CD4-positive, alpha-beta T cell (primary cell): Measurements from ENCODE around the gene CDKN2B-AS1. TPM values are rescaled to one million over a fixed set of nuclear protein-coding genes. Genes with fewer than 3 reads are reported as not detected.
A peak's percentile ranks its signal among the peaks of the same experiment; 100 is the strongest.

Experiments used
- ATAC-seq: fragments of 200-7000 bp; cut with Tn5 transposase; one replicate; pipeline ENCODE4 v1.10.0; 2022; ENCODE audit warnings: mild to moderate bottlenecking; ENCODE audit not compliant: poor library complexity
- CTCF ChIA-PET: fragments of 350-600 bp; sonication (Branson Sonifier 250); formaldehyde crosslinking; loops from one replicate; lab custom pipeline; 2021; ENCODE audit warnings: antibody characterized with exemption, inconsistent platforms; lab: Charles Lee
- POLR2A ChIA-PET: fragments of 350-600 bp; sonication (Branson Sonifier 250); formaldehyde crosslinking; loops from one replicate; lab custom pipeline; 2021; ENCODE audit warnings: antibody characterized with exemption, inconsistent platforms; lab: Charles Lee
- DNase-seq, 14 experiments: peaks; one replicate each; pipeline ENCODE4 v3.0.0-alpha.2; 2013 to 2020; ENCODE audit warnings: mixed read lengths in 2 of 14
- H3K27ac ChIP-seq, 2 donors: one replicate each; pipeline versions ENCODE4 v1.5.1 to v1.7.0; 2013; ENCODE audit warnings: low read length in 2 of 2, low read depth in 1 of 2, mild to moderate bottlenecking in 1 of 2
- H3K27me3 ChIP-seq, 2 experiments: 1 replicate in 1 of 2; 2 replicates in 1 of 2; pipeline versions ENCODE4 v1.6.1 to v1.7.0; 2013; ENCODE audit warnings: low read length in 2 of 2, control low read depth in 1 of 2, mild to moderate bottlenecking in 1 of 2, moderate library complexity in 1 of 2; ENCODE audit not compliant: insufficient read depth in 2 of 2, control insufficient read depth in 1 of 2
- H3K36me3 ChIP-seq: one replicate; pipeline ENCODE4 v1.6.1; 2013; ENCODE audit warnings: low read length, control low read depth; ENCODE audit not compliant: insufficient read depth
- H3K4me1 ChIP-seq: one replicate; pipeline ENCODE4 v1.6.1; 2013; ENCODE audit warnings: low read length, control low read depth; ENCODE audit not compliant: insufficient read depth
- H3K4me3 ChIP-seq: one replicate; pipeline ENCODE4 v1.5.1; 2013; ENCODE audit warnings: mild to moderate bottlenecking, low read length, moderate library complexity
- H3K9me3 ChIP-seq, 2 experiments: 1 replicate in 1 of 2; 2 replicates in 1 of 2; pipeline versions ENCODE4 v1.6.1 to v1.7.0; 2013; ENCODE audit warnings: low read length in 2 of 2, mild to moderate bottlenecking in 2 of 2, control low read depth in 1 of 2, moderate library complexity in 1 of 2; ENCODE audit not compliant: control insufficient read depth in 1 of 2, insufficient read depth in 1 of 2
- H3K27ac Mint-ChIP-seq: one replicate; pipeline ENCODE4 v1.8.0; 2020; ENCODE audit warnings: mixed read lengths
- H3K27me3 Mint-ChIP-seq: one replicate; pipeline ENCODE4 v1.8.0; 2021; ENCODE audit warnings: mixed read lengths
- H3K36me3 Mint-ChIP-seq: one replicate; pipeline ENCODE4 v1.8.0; 2021; ENCODE audit warnings: low read depth, mixed read lengths
- H3K4me1 Mint-ChIP-seq: one replicate; pipeline ENCODE4 v1.8.0; 2021; ENCODE audit warnings: low read depth, mixed read lengths
- H3K4me3 Mint-ChIP-seq: one replicate; pipeline ENCODE4 v1.8.0; 2020; ENCODE audit warnings: mild to moderate bottlenecking, mixed read lengths
- H3K9me3 Mint-ChIP-seq: one replicate; pipeline ENCODE4 v1.8.0; 2020; ENCODE audit warnings: mixed read lengths
- CTCF ChIP-seq: fragments of 200-600 bp; IDR thresholded peaks from one replicate; pipeline ENCODE4 v1.8.0; 2022; ENCODE audit warnings: antibody characterized with exemption, mild to moderate bottlenecking
- intact Hi-C, 2 experiments: fragments of 100-400 bp; cut with DNase I in 1 of 2; cut with micrococcal nuclease in 1 of 2; formaldehyde crosslinking; loops; one replicate each; pipeline versions ENCODE4 v1.15.1 to v1.9.0; 2023 to 2025; cut with DNase I, micrococcal nuclease
- total RNA-seq, 174 experiments: library from RNA in 2 of 174; stranded (reverse) in 2 of 174; gene quantifications; one replicate each; pipeline ENCODE4 v1.2.3 and lab custom pipeline; 2021 to 2026

CDKN2B-AS1 gene
- total RNA-seq, 2 experiments from 2014 or later = 0.25 to 0.30 TPM

DNA sequence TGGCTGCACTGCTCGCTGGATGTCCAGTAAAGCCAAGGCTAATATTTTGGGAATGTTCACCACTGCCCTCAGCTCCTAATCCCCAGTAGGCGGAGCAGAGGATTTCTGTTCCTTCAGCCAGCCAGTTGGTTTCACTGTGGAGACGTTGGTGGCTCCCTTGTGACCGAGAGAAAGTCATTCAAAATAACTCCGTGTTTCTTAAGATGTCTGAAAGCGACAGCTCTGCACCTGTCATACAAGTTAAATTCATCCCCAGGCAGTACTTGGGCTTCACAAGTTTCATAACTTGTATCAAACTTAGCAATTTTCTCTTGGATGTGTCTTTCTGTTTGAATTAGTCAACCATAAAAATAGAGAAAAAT is 14.9 kb downstream of the CDKN2B-AS1 start:
- TF ChIP-seq CTCF = no peak
- peak overlapping the region; percentile 49 for H3K4me3 Mint-ChIP-seq
- Histone ChIP-seq H3K27me3 (peaks cover 39 to 67% of the 10 kb centered on the region in 2 experiments), H3K27ac (no peak overlapping the region), H3K36me3 (no peaks in the 10 kb centered on the region), H3K4me3 (peak overlapping the region; percentile 60), H3K4me1 (peaks cover 25% of the 10 kb centered on the region), H3K9me3 (peaks cover 0 to 15% of the 10 kb centered on the region in 2 experiments)
- DNase-seq (no peak), ATAC-seq (no peak)
- POLR2A ChIA-PET = no interaction called here
- H3K27me3 Mint-ChIP-seq = peaks cover 83% of the 10 kb centered on the region
- H3K27ac Mint-ChIP-seq = no peak overlapping the region
- peaks cover 23% of the 10 kb centered on the region for H3K4me1 Mint-ChIP-seq
- no peaks in the 10 kb centered on the region for H3K9me3 Mint-ChIP-seq
- CTCF ChIA-PET = interaction anchor here (0.9 to 3.6 kb wide), 12 partner anchors 8 to 206 kb away, joined by 4 to 37 read pairs (median 7); partner anchors contain the start of gene MTAP
- no peaks in the 10 kb centered on the region for H3K36me3 Mint-ChIP-seq
- intact Hi-C loops = loop anchor here in 1 of 2 experiments (1.0 to 5.0 kb wide), 2 partner anchors 37 to 195 kb away; no protein-coding TSS in a partner anchor

GRCh38 chr9:22010866-22011625 is 16.5 kb downstream of the CDKN2B-AS1 start:
- Histone ChIP-seq H3K4me3 (no peak overlapping the region), H3K9me3 (peaks cover 0 to 10% of the 10 kb centered on the region in 2 experiments), H3K27ac (no peak overlapping the region), H3K36me3 (no peaks in the 10 kb centered on the region), H3K4me1 (peaks cover 14% of the 10 kb centered on the region), H3K27me3 (peaks cover 23 to 51% of the 10 kb centered on the region in 2 experiments)
- intact Hi-C loops = no loop called here
- ChIA-PET POLR2A (interaction anchor here (1.1 kb wide), 1 partner anchor 40 kb away, joined by 4 read pairs; no protein-coding TSS in a partner anchor), CTCF (interaction anchor here (1.3 kb wide), 1 partner anchor 29 kb away, joined by 4 read pairs; no protein-coding TSS in a partner anchor)
- no peaks in the 10 kb centered on the region for H3K36me3 Mint-ChIP-seq
- no peak for TF ChIP-seq CTCF
- H3K4me1 Mint-ChIP-seq = peaks cover 15% of the 10 kb centered on the region
- no peak overlapping the region for H3K27ac Mint-ChIP-seq
- peaks cover 68% of the 10 kb centered on the region for H3K27me3 Mint-ChIP-seq
- ATAC-seq (no peak), DNase-seq (peak in 2 of 14 experiments; percentile 37 to 38)
- no peak overlapping the region for H3K4me3 Mint-ChIP-seq
- H3K9me3 Mint-ChIP-seq = no peaks in the 10 kb centered on the region

GRCh38 chr9:22022396-22022795 is 27.8 kb downstream of the CDKN2B-AS1 start:
- TF ChIP-seq CTCF = no peak
- ChIA-PET POLR2A (no interaction called here), CTCF (no interaction called here)
- H3K9me3 Mint-ChIP-seq = peaks cover 9% of the 10 kb centered on the region
- Histone ChIP-seq H3K36me3 (no peaks in the 10 kb centered on the region), H3K27me3 (peaks cover 3 to 6% of the 10 kb centered on the region in 2 experiments), H3K4me3 (no peak overlapping the region), H3K27ac (no peak overlapping the region), H3K9me3 (peaks cover 0 to 5% of the 10 kb centered on the region in 2 experiments), H3K4me1 (no peaks in the 10 kb centered on the region)
- H3K27ac Mint-ChIP-seq = no peak overlapping the region
- ATAC-seq = no peak
- no peaks in the 10 kb centered on the region for H3K4me1 Mint-ChIP-seq
- no peaks in the 10 kb centered on the region for H3K36me3 Mint-ChIP-seq
- no peak for DNase-seq
- intact Hi-C loops = no loop called here
- H3K27me3 Mint-ChIP-seq = peaks cover 51% of the 10 kb centered on the region
- H3K4me3 Mint-ChIP-seq = no peak overlapping the region
